Effector memory CD8-positive, alpha-beta T cell (primary cell): Measurements from ENCODE around the gene PRSS36.
A peak's percentile ranks its signal among the peaks of the same experiment; 100 is the strongest.

ENCODE experiments used
- ATAC-seq: fragments of 150-1000 bp; cut with Tn5 transposase; replicated peaks from 2 replicates; pipeline ENCODE4 v1.10.0; 2021; ENCODE audit warnings: mild to moderate bottlenecking, moderate library complexity
- DNase-seq, 3 experiments: peaks; one replicate each; pipeline ENCODE4 v3.0.0; 2021
- H3K27ac Mint-ChIP-seq, 2 donors: one replicate each; pipeline ENCODE4 v1.8.0; 2022; ENCODE audit warnings: mild to moderate bottlenecking in 2 of 2, mixed read lengths in 2 of 2, moderate library complexity in 2 of 2
- H3K27me3 Mint-ChIP-seq, 2 donors: one replicate each; pipeline ENCODE4 v1.8.0; 2022; ENCODE audit warnings: mixed read lengths in 2 of 2
- H3K36me3 Mint-ChIP-seq: one replicate; pipeline ENCODE4 v1.8.0; 2022; ENCODE audit warnings: mild to moderate bottlenecking, moderate library complexity, mixed read lengths; ENCODE audit not compliant: insufficient read depth
- H3K4me1 Mint-ChIP-seq, 2 donors: one replicate each; pipeline ENCODE4 v1.8.0; 2022; ENCODE audit warnings: low read depth in 2 of 2, mixed read lengths in 2 of 2
- H3K4me3 Mint-ChIP-seq, 2 donors: one replicate each; pipeline ENCODE4 v1.8.0; 2022; ENCODE audit warnings: mild to moderate bottlenecking in 2 of 2, mixed read lengths in 2 of 2, moderate library complexity in 2 of 2
- H3K9me3 Mint-ChIP-seq, 2 donors: one replicate each; pipeline ENCODE4 v1.8.0; 2022; ENCODE audit warnings: mixed read lengths in 2 of 2

Gene PRSS36

GRCh38 chr16:31114468-31114867, 35.4 kb downstream of the PRSS36 start:
- no peak overlapping the region for H3K4me3 Mint-ChIP-seq
- DNase-seq, result no peak
- no peak overlapping the region for H3K27ac Mint-ChIP-seq
- H3K36me3 Mint-ChIP-seq, result peaks cover 36% of the 10 kb centered on the region
- H3K4me1 Mint-ChIP-seq, result peaks cover 9 to 15% of the 10 kb centered on the region in 2 donors
- H3K27me3 Mint-ChIP-seq, result no peaks in the 10 kb centered on the region
- H3K9me3 Mint-ChIP-seq, result no peaks in the 10 kb centered on the region
- no peak for ATAC-seq

- Mint-ChIP-seq H3K36me3 (peaks cover 29% of the 10 kb centered on the region), H3K27me3 (no peaks in the 10 kb centered on the region), H3K9me3 (no peaks in the 10 kb centered on the region), H3K4me1 (peaks cover 6 to 15% of the 10 kb centered on the region in 2 donors), H3K27ac (peak overlapping the region; percentile 7 to 22), H3K4me3 (no peak overlapping the region)
- no peak for ATAC-seq
- no peak for DNase-seq
Measured at GRCh38 chr16:31113121-31114120, 36.4 kb downstream of the PRSS36 start.

GRCh38 chr16:31112711-31113110, 37.2 kb downstream of the PRSS36 start:
- Mint-ChIP-seq H3K4me1 (peaks cover 4 to 13% of the 10 kb centered on the region in 2 donors), H3K9me3 (no peaks in the 10 kb centered on the region), H3K4me3 (no peak overlapping the region), H3K36me3 (peaks cover 26% of the 10 kb centered on the region), H3K27me3 (no peaks in the 10 kb centered on the region), H3K27ac (no peak overlapping the region)
- DNase-seq (no peak), ATAC-seq (no peak)

GRCh38 chr16:31111881-31112466, 37.9 kb downstream of the PRSS36 start:
- peaks cover 6 to 13% of the 10 kb centered on the region in 2 donors for H3K4me1 Mint-ChIP-seq
- H3K27ac Mint-ChIP-seq, result no peak overlapping the region
- ATAC-seq, result no peak
- H3K27me3 Mint-ChIP-seq, result no peaks in the 10 kb centered on the region
- H3K36me3 Mint-ChIP-seq, result peaks cover 21% of the 10 kb centered on the region
- no peaks in the 10 kb centered on the region for H3K9me3 Mint-ChIP-seq
- no peak overlapping the region for H3K4me3 Mint-ChIP-seq
- no peak for DNase-seq

GRCh38 chr16:31110106-31111034, 39.5 kb downstream of the PRSS36 start:
- Mint-ChIP-seq H3K36me3 (peaks cover 18% of the 10 kb centered on the region), H3K4me1 (peaks cover 11 to 13% of the 10 kb centered on the region in 2 donors), H3K27ac (peak overlapping the region in 1 of 2 donors; percentile 52), H3K4me3 (peak overlapping the region in 1 of 2 donors; percentile 71), H3K27me3 (no peaks in the 10 kb centered on the region), H3K9me3 (no peaks in the 10 kb centered on the region)
- DNase-seq (no peak), ATAC-seq (no peak)

GRCh38 chr16:31109622-31110021, 40.2 kb downstream of the PRSS36 start:
- peak overlapping the region; percentile 52 to 83 for H3K27ac Mint-ChIP-seq
- H3K36me3 Mint-ChIP-seq, result peaks cover 18% of the 10 kb centered on the region
- peak overlapping the region; percentile 71 to 80 for H3K4me3 Mint-ChIP-seq

GRCh38 chr16:31108794-31109558, 40.9 kb downstream of the PRSS36 start:
- peaks cover 11 to 13% of the 10 kb centered on the region in 2 donors for H3K4me1 Mint-ChIP-seq
- H3K27me3 Mint-ChIP-seq, result no peaks in the 10 kb centered on the region
- H3K4me3 Mint-ChIP-seq, result peak overlapping the region; percentile 86 to 88
- peaks cover 18% of the 10 kb centered on the region for H3K36me3 Mint-ChIP-seq
- H3K9me3 Mint-ChIP-seq, result no peaks in the 10 kb centered on the region
- peak overlapping the region; percentile 52 to 83 for H3K27ac Mint-ChIP-seq
- no peak for DNase-seq
- ATAC-seq, result no peak

More at GRCh38 chr16:31109622-31110021, 40.2 kb downstream of the PRSS36 start:
- peaks cover 11 to 13% of the 10 kb centered on the region in 2 donors for H3K4me1 Mint-ChIP-seq
- ATAC-seq (no peak), DNase-seq (no peak)
- no peaks in the 10 kb centered on the region for H3K27me3 Mint-ChIP-seq
- H3K9me3 Mint-ChIP-seq, result no peaks in the 10 kb centered on the region

- no peaks in the 10 kb centered on the region for H3K9me3 Mint-ChIP-seq
- ATAC-seq, result peak; percentile 70
- H3K27me3 Mint-ChIP-seq, result no peaks in the 10 kb centered on the region
Measured at GRCh38 chr16:31108035-31108793, 41.7 kb downstream of the PRSS36 start, which contains the start of gene BCKDK. BCKDK (plus strand) TSS chr16:31108386; CDS start chr16:31109224, 838 bp downstream.

GRCh38 chr16:31107465-31107867, 42.4 kb downstream of the PRSS36 start:
- ATAC-seq, result no peak

More at GRCh38 chr16:31108035-31108793, 41.7 kb downstream of the PRSS36 start, which contains the start of gene BCKDK:
- peak within 1 kb of the TSS; percentile 86 to 88 for H3K4me3 Mint-ChIP-seq
- peak within 1 kb of the TSS; percentile 54 to 83 for H3K27ac Mint-ChIP-seq
- peak; percentile 27 to 43 (median 32) for DNase-seq
- peaks cover 11 to 13% of the 10 kb centered on the region in 2 donors for H3K4me1 Mint-ChIP-seq
- H3K36me3 Mint-ChIP-seq, result peaks cover 18% of the 10 kb centered on the region

GRCh38 chr16:31106509-31107464, 43.1 kb downstream of the PRSS36 start:
- DNase-seq (no peak), ATAC-seq (no peak)
- Mint-ChIP-seq H3K27me3 (no peaks in the 10 kb centered on the region), H3K4me3 (no peak overlapping the region), H3K36me3 (peaks cover 14% of the 10 kb centered on the region), H3K9me3 (no peaks in the 10 kb centered on the region), H3K4me1 (peaks cover 11 to 13% of the 10 kb centered on the region in 2 donors), H3K27ac (peak overlapping the region; percentile 53 to 54)

More at GRCh38 chr16:31107465-31107867, 42.4 kb downstream of the PRSS36 start:
- peaks cover 19% of the 10 kb centered on the region for H3K36me3 Mint-ChIP-seq
- H3K4me1 Mint-ChIP-seq, result peaks cover 11 to 13% of the 10 kb centered on the region in 2 donors
- no peaks in the 10 kb centered on the region for H3K9me3 Mint-ChIP-seq
- H3K27ac Mint-ChIP-seq, result peak overlapping the region; percentile 53 to 54
- H3K27me3 Mint-ChIP-seq, result no peaks in the 10 kb centered on the region
- H3K4me3 Mint-ChIP-seq, result peak overlapping the region; percentile 86 to 88
- DNase-seq, result no peak
